ENCODE data around the gene DNAJC1.

GRCh38 chr10:21924511-21924910 lies 79.0 kb downstream of the DNAJC1 start:
- no peak for TF ChIP-seq CTCF (IDR thresholded peaks at IDR 0.05)
- TF ChIP-seq POLR2A (IDR thresholded peaks at IDR 0.05): no peak
- no peak for TF ChIP-seq POLR2AphosphoS5 (IDR thresholded peaks at IDR 0.05; ENCODE audit: insufficient read depth in 1 of 2, low read depth in 1 of 2)

Measured in vagina (tissue), 2 donors.